WTC11 (cell line): Measurements from ENCODE around the gene GALNT9. TPM values are rescaled to one million over a fixed set of nuclear protein-coding genes. Genes with fewer than 3 reads are reported as not detected.

Experiments used
- ATAC-seq: fragments of 200-7000 bp; cut with Tn5 transposase; 2 replicates; pipeline ENCODE4 v1.10.0; 2021; ENCODE audit warnings: mild to moderate bottlenecking, moderate library complexity
- CTCF ChIA-PET: fragments of 300-600 bp; sonication (Branson Sonifier 250); formaldehyde crosslinking; loops from one replicate; lab custom pipeline; 2021; ENCODE audit warnings: antibody characterized with exemption; lab: Charles Lee
- POLR2A ChIA-PET: fragments of 350-600 bp; sonication (Branson Sonifier 250); formaldehyde crosslinking; loops from one replicate; lab custom pipeline; 2021; ENCODE audit warnings: antibody characterized with exemption; lab: Charles Lee
- DNase-seq: peaks from one replicate; pipeline ENCODE4 v3.0.0; 2021; ENCODE audit warnings: low spot score
- H3K27ac Mint-ChIP-seq: 2 replicates; pipeline ENCODE4 v1.8.0; 2021; ENCODE audit warnings: mixed read lengths
- H3K27me3 Mint-ChIP-seq: 2 replicates; pipeline ENCODE4 v1.8.0; 2021; ENCODE audit warnings: low read depth, mild to moderate bottlenecking, moderate library complexity, mixed read lengths
- H3K36me3 Mint-ChIP-seq: 2 replicates; pipeline ENCODE4 v1.8.0; 2021; ENCODE audit warnings: mixed read lengths
- H3K4me1 Mint-ChIP-seq: 2 replicates; pipeline ENCODE4 v1.8.0; 2022; ENCODE audit warnings: mixed read lengths
- H3K4me3 Mint-ChIP-seq: 2 replicates; pipeline ENCODE4 v1.8.0; 2021; ENCODE audit warnings: mild to moderate bottlenecking, moderate library complexity, mixed read lengths
- H3K9me3 Mint-ChIP-seq: 2 replicates; pipeline ENCODE4 v1.8.0; 2021; ENCODE audit warnings: mixed read lengths
- CREM ChIP-seq: sonication (generic); formaldehyde crosslinking; IDR thresholded peaks from 2 replicates; pipeline ENCODE4 v1.8.1; 2022; ENCODE audit warnings: mild to moderate bottlenecking, missing genetic modification reagents, moderate library complexity
- EMX1 ChIP-seq: fragments of 250-450 bp; sonication (Bioruptor Pico); IDR thresholded peaks from 2 replicates; pipeline ENCODE4 v1.8.0; 2021; ENCODE audit warnings: mild to moderate bottlenecking
- ESRRA ChIP-seq: sonication (generic); formaldehyde crosslinking; IDR thresholded peaks from 2 replicates; pipeline ENCODE4 v1.8.1; 2022; ENCODE audit warnings: mild to moderate bottlenecking, missing genetic modification reagents, borderline replicate concordance
- ETV6 ChIP-seq: sonication (generic); formaldehyde crosslinking; IDR thresholded peaks from 2 replicates; pipeline ENCODE4 v1.8.1; 2022; ENCODE audit warnings: mild to moderate bottlenecking, missing genetic modification reagents
- HMGA2 ChIP-seq: fragments of 250-450 bp; sonication (Bioruptor Pico); IDR thresholded peaks from 2 replicates; pipeline ENCODE4 v1.4.0; 2021; ENCODE audit warnings: mild to moderate bottlenecking, moderate library complexity
- IRF2 ChIP-seq: sonication (generic); formaldehyde crosslinking; IDR thresholded peaks from 2 replicates; pipeline ENCODE4 v1.8.0; 2022; ENCODE audit warnings: low read depth, missing genetic modification reagents, borderline replicate concordance
- JAZF1 ChIP-seq: fragments of 250-450 bp; sonication (Bioruptor Pico); IDR thresholded peaks from 2 replicates; pipeline ENCODE4 v1.9.0; 2021; ENCODE audit warnings: moderate library complexity, mild to moderate bottlenecking, inconsistent platforms
- JUN ChIP-seq: sonication (generic); formaldehyde crosslinking; IDR thresholded peaks from 2 replicates; pipeline ENCODE4 v1.8.0; 2023; ENCODE audit warnings: mild to moderate bottlenecking, missing genetic modification reagents
- NFATC4 ChIP-seq: fragments of 250-450 bp; sonication (Bioruptor Pico); IDR thresholded peaks from 2 replicates; pipeline ENCODE4 v1.9.0; 2021; ENCODE audit warnings: mild to moderate bottlenecking
- NFE2L1 ChIP-seq: sonication (generic); formaldehyde crosslinking; IDR thresholded peaks from 2 replicates; pipeline ENCODE4 v1.8.1; 2023; ENCODE audit warnings: missing genetic modification reagents
- RELA ChIP-seq: sonication (generic); formaldehyde crosslinking; IDR thresholded peaks from 2 replicates; pipeline ENCODE4 v1.8.1; 2022; ENCODE audit warnings: missing genetic modification reagents, mild to moderate bottlenecking, borderline replicate concordance
- ZNF138 ChIP-seq: sonication (generic); formaldehyde crosslinking; conservative IDR thresholded peaks from 2 replicates; pipeline ENCODE4 v1.8.1; 2022; ENCODE audit warnings: mild to moderate bottlenecking, moderate library complexity, missing genetic modification reagents
- ZNF232 ChIP-seq: sonication (generic); formaldehyde crosslinking; IDR thresholded peaks from 2 replicates; pipeline ENCODE4 v1.8.0; 2022; ENCODE audit warnings: mild to moderate bottlenecking, missing genetic modification reagents
- total RNA-seq: library from RNA; stranded (reverse); gene quantifications from 3 replicates; pipeline ENCODE4 v1.2.3, GENCODE V29; 2021
- TF ChIP-seq, protein P1 (sequence below): sonication (generic); formaldehyde crosslinking; IDR thresholded peaks from 2 replicates; pipeline ENCODE4 v1.8.0; 2022; ENCODE audit warnings: missing genetic modification reagents
- TF ChIP-seq, protein P2 (sequence below): sonication (generic); formaldehyde crosslinking; IDR thresholded peaks from 2 replicates; pipeline ENCODE4 v1.8.0; 2023; ENCODE audit warnings: mild to moderate bottlenecking, missing genetic modification reagents
- TF ChIP-seq, protein P3 (sequence below): sonication (generic); formaldehyde crosslinking; IDR thresholded peaks from 2 replicates; pipeline ENCODE4 v1.8.1; 2022; ENCODE audit warnings: low read depth, missing genetic modification reagents, borderline replicate concordance
- TF ChIP-seq, protein P4 (sequence below): sonication (generic); formaldehyde crosslinking; IDR thresholded peaks from 2 replicates; pipeline ENCODE4 v1.8.1; 2023; ENCODE audit warnings: mild to moderate bottlenecking, missing genetic modification reagents
- TF ChIP-seq, protein P5 (sequence below): sonication (generic); formaldehyde crosslinking; IDR thresholded peaks from 2 replicates; pipeline ENCODE4 v1.8.1; 2023; ENCODE audit warnings: mild to moderate bottlenecking, missing genetic modification reagents, moderate library complexity
- TF ChIP-seq, protein P6 (sequence below): fragments of 250-450 bp; sonication (Bioruptor Pico); IDR thresholded peaks from 2 replicates; pipeline ENCODE4 v1.9.0; 2021; ENCODE audit warnings: mild to moderate bottlenecking, borderline replicate concordance

Gene GALNT9
- total RNA-seq, 1 experiment from 2014 or later = 0.90 TPM

DNA sequence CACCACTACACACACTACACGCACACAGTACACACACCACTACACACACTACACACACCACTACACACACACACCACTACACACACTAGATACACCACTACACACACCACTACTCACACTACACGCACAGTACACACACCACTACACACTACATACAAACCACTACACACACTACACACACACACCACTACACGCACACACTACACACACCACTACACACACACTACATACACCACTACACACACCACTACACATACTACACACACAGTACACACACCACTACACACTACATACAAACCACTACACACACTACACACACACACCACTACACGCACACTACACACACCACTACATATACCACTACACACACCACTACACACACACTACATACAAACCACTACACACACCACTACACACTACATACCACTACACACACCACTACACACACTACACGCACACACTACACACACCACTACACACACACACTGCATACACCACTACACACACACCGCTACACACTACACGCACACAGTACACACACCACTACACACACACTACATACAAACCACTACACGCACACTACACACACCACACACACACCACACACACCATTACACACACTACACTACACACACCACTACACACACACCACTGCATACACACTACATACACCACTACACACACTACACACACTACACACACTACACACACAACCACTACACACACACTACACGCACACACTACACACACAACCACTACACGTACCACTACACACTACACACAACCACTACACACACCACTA lies 173.4 kb downstream of the GALNT9 start (continued):
- TF ChIP-seq RELA (CRISPR knock-in tag) (no peak), JAZF1 (CRISPR knock-in tag) (no peak), CREM (CRISPR knock-in tag) (no peak), ZNF138 (CRISPR knock-in tag) (no peak), ZNF232 (no peak), HMGA2 (CRISPR knock-in tag) (no peak), EMX1 (CRISPR knock-in tag) (no peak), JUN (CRISPR knock-in tag) (no peak)
- TF ChIP-seq, protein P1, sequence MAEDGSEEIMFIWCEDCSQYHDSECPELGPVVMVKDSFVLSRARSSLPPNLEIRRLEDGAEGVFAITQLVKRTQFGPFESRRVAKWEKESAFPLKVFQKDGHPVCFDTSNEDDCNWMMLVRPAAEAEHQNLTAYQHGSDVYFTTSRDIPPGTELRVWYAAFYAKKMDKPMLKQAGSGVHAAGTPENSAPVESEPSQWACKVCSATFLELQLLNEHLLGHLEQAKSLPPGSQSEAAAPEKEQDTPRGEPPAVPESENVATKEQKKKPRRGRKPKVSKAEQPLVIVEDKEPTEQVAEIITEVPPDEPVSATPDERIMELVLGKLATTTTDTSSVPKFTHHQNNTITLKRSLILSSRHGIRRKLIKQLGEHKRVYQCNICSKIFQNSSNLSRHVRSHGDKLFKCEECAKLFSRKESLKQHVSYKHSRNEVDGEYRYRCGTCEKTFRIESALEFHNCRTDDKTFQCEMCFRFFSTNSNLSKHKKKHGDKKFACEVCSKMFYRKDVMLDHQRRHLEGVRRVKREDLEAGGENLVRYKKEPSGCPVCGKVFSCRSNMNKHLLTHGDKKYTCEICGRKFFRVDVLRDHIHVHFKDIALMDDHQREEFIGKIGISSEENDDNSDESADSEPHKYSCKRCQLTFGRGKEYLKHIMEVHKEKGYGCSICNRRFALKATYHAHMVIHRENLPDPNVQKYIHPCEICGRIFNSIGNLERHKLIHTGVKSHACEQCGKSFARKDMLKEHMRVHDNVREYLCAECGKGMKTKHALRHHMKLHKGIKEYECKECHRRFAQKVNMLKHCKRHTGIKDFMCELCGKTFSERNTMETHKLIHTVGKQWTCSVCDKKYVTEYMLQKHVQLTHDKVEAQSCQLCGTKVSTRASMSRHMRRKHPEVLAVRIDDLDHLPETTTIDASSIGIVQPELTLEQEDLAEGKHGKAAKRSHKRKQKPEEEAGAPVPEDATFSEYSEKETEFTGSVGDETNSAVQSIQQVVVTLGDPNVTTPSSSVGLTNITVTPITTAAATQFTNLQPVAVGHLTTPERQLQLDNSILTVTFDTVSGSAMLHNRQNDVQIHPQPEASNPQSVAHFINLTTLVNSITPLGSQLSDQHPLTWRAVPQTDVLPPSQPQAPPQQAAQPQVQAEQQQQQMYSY (CRISPR knock-in tag) = no peak
- TF ChIP-seq, protein P2, sequence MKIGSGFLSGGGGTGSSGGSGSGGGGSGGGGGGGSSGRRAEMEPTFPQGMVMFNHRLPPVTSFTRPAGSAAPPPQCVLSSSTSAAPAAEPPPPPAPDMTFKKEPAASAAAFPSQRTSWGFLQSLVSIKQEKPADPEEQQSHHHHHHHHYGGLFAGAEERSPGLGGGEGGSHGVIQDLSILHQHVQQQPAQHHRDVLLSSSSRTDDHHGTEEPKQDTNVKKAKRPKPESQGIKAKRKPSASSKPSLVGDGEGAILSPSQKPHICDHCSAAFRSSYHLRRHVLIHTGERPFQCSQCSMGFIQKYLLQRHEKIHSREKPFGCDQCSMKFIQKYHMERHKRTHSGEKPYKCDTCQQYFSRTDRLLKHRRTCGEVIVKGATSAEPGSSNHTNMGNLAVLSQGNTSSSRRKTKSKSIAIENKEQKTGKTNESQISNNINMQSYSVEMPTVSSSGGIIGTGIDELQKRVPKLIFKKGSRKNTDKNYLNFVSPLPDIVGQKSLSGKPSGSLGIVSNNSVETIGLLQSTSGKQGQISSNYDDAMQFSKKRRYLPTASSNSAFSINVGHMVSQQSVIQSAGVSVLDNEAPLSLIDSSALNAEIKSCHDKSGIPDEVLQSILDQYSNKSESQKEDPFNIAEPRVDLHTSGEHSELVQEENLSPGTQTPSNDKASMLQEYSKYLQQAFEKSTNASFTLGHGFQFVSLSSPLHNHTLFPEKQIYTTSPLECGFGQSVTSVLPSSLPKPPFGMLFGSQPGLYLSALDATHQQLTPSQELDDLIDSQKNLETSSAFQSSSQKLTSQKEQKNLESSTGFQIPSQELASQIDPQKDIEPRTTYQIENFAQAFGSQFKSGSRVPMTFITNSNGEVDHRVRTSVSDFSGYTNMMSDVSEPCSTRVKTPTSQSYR (CRISPR knock-in tag) = no peak
- TF ChIP-seq, protein P3, sequence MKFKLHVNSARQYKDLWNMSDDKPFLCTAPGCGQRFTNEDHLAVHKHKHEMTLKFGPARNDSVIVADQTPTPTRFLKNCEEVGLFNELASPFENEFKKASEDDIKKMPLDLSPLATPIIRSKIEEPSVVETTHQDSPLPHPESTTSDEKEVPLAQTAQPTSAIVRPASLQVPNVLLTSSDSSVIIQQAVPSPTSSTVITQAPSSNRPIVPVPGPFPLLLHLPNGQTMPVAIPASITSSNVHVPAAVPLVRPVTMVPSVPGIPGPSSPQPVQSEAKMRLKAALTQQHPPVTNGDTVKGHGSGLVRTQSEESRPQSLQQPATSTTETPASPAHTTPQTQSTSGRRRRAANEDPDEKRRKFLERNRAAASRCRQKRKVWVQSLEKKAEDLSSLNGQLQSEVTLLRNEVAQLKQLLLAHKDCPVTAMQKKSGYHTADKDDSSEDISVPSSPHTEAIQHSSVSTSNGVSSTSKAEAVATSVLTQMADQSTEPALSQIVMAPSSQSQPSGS (CRISPR knock-in tag) = no peak
- TF ChIP-seq, all 79 proteins: peak for 0

DNA sequence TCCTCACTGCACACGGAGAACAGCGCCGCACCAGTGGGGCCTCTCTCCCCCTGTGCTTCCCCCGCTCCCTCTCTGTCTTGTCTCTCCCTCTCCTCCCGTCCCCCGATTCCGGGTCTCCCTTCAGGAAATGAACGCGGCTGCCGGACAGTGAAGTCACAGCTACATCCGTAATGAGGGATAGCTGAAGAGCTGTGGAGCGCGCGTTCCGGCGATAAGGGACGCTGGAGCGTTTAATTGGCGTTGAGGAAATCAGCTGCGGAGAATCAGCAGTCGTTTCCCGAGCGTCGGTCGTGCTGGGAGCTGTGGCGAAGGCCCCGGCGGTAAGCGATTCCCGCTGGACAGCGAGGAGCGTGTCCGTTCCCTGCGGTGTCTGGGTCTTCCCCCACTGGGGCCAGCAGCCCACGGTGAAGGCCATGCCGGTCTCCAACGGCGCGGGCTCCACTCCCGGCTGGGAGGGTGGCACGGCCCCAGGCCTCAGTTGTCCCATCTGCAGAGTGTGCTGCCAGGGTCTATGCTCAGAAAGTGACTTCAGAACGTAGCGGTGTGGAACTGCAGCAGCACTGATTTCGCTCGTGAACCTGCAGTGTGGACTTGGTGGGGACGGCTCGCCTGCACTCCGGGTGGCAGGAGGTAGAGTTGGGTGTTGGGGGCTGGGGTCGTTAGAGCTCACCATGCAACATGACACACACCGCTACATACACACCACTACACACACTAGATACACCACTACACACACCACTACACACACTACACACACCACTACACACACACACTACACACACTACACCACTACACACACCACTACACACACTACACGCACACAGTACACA lies 174.2 kb downstream of the GALNT9 start:
- H3K36me3 Mint-ChIP-seq = no peaks in the 10 kb centered on the region
- no peaks in the 10 kb centered on the region; the same call in 1 of the 2 replicates for H3K27me3 Mint-ChIP-seq
- ChIA-PET POLR2A (no interaction called here), CTCF (interaction anchor here (0.6 to 1.3 kb wide), 2 partner anchors 55 to 259 kb away, joined by 3 to 6 read pairs; no protein-coding TSS in a partner anchor)
- no peak overlapping the region for H3K4me3 Mint-ChIP-seq
- H3K27ac Mint-ChIP-seq = no peak overlapping the region
- DNase-seq (no peak), ATAC-seq (no peak)
- no peaks in the 10 kb centered on the region for H3K4me1 Mint-ChIP-seq
- H3K9me3 Mint-ChIP-seq = no peaks in the 10 kb centered on the region
- TF ChIP-seq IRF2 (CRISPR knock-in tag) (no peak), NFE2L1 (CRISPR knock-in tag) (no peak), NFATC4 (CRISPR knock-in tag) (no peak), ETV6 (CRISPR knock-in tag) (no peak), ESRRA (CRISPR knock-in tag) (no peak)
- TF ChIP-seq, protein P4, sequence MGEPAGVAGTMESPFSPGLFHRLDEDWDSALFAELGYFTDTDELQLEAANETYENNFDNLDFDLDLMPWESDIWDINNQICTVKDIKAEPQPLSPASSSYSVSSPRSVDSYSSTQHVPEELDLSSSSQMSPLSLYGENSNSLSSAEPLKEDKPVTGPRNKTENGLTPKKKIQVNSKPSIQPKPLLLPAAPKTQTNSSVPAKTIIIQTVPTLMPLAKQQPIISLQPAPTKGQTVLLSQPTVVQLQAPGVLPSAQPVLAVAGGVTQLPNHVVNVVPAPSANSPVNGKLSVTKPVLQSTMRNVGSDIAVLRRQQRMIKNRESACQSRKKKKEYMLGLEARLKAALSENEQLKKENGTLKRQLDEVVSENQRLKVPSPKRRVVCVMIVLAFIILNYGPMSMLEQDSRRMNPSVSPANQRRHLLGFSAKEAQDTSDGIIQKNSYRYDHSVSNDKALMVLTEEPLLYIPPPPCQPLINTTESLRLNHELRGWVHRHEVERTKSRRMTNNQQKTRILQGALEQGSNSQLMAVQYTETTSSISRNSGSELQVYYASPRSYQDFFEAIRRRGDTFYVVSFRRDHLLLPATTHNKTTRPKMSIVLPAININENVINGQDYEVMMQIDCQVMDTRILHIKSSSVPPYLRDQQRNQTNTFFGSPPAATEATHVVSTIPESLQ = no peak
- TF ChIP-seq, protein P5, sequence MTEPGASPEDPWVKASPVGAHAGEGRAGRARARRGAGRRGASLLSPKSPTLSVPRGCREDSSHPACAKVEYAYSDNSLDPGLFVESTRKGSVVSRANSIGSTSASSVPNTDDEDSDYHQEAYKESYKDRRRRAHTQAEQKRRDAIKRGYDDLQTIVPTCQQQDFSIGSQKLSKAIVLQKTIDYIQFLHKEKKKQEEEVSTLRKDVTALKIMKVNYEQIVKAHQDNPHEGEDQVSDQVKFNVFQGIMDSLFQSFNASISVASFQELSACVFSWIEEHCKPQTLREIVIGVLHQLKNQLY (CRISPR knock-in tag) = no peak
- TF ChIP-seq, protein P6, sequence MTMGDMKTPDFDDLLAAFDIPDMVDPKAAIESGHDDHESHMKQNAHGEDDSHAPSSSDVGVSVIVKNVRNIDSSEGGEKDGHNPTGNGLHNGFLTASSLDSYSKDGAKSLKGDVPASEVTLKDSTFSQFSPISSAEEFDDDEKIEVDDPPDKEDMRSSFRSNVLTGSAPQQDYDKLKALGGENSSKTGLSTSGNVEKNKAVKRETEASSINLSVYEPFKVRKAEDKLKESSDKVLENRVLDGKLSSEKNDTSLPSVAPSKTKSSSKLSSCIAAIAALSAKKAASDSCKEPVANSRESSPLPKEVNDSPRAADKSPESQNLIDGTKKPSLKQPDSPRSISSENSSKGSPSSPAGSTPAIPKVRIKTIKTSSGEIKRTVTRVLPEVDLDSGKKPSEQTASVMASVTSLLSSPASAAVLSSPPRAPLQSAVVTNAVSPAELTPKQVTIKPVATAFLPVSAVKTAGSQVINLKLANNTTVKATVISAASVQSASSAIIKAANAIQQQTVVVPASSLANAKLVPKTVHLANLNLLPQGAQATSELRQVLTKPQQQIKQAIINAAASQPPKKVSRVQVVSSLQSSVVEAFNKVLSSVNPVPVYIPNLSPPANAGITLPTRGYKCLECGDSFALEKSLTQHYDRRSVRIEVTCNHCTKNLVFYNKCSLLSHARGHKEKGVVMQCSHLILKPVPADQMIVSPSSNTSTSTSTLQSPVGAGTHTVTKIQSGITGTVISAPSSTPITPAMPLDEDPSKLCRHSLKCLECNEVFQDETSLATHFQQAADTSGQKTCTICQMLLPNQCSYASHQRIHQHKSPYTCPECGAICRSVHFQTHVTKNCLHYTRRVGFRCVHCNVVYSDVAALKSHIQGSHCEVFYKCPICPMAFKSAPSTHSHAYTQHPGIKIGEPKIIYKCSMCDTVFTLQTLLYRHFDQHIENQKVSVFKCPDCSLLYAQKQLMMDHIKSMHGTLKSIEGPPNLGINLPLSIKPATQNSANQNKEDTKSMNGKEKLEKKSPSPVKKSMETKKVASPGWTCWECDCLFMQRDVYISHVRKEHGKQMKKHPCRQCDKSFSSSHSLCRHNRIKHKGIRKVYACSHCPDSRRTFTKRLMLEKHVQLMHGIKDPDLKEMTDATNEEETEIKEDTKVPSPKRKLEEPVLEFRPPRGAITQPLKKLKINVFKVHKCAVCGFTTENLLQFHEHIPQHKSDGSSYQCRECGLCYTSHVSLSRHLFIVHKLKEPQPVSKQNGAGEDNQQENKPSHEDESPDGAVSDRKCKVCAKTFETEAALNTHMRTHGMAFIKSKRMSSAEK = no peak
